Mesenteric fat pad (tissue), 1 donor: ENCODE data around the gene LLCFC1. TPM values are rescaled to one million over a fixed set of nuclear protein-coding genes. Genes with fewer than 3 reads are reported as not detected.
"Not testable (repeated sequence)": the region's sequence is repeated elsewhere in the genome, so short reads cannot be mapped to it uniquely, and the experiment has no call there.

Source experiments
- DNase-seq: peaks from one replicate; pipeline ENCODE4 v3.0.0-alpha.2; 2020; ENCODE audit warnings: low spot score
- total RNA-seq: library from RNA; stranded (reverse); fragmentation: NEBNext Ultra II Directional; extraction: Animal tissue kit (Norgen Biotek cat#: 25700); gene quantifications from one replicate; pipeline ENCODE4 v1.2.1, GENCODE V29; 2021
- donor health status: DM: yes; HTN: yes; CAD: no.

LLCFC1 gene
- total RNA-seq, 1 donor from 2014 or later, result not detected

GRCh38 chr7:142941541-142941940, 2.3 kb downstream of the LLCFC1 start:
- DNase-seq, result no peak

- no peak for DNase-seq
These were observed 3.5 kb downstream of the LLCFC1 start for GRCh38 chr7:142942746-142943145.

GRCh38 chr7:142943706-142944268, 4.5 kb downstream of the LLCFC1 start:
- DNase-seq, result no peak

- DNase-seq, result no peak
These were observed 5.7 kb downstream of the LLCFC1 start for GRCh38 chr7:142945001-142945400.

GRCh38 chr7:142948603-142949002, 9.3 kb downstream of the LLCFC1 start:
- DNase-seq, result no peak

- no peak for DNase-seq
These were observed 11.0 kb downstream of the LLCFC1 start for GRCh38 chr7:142950235-142950634.

- no peak for DNase-seq
These were observed 15.5 kb downstream of the LLCFC1 start for GRCh38 chr7:142954680-142955268.

GRCh38 chr7:142956951-142957623, 17.8 kb downstream of the LLCFC1 start:
- DNase-seq, result no peak

GRCh38 chr7:142957723-142958122, 18.4 kb downstream of the LLCFC1 start:
- no peak for DNase-seq

- DNase-seq, result no peak
These were observed 19.9 kb downstream of the LLCFC1 start for GRCh38 chr7:142959202-142959601.

GRCh38 chr7:142960955-142961512, 21.8 kb downstream of the LLCFC1 start:
- DNase-seq, result no peak

GRCh38 chr7:142961595-142961972, 22.3 kb downstream of the LLCFC1 start:
- no peak for DNase-seq

GRCh38 chr7:142961973-142962926, 23.0 kb downstream of the LLCFC1 start, which contains the start of gene KEL:
TSS of gene KEL (minus strand) at chr7:142962363. CDS start at chr7:142962206, 157 bp downstream.
- no peak for DNase-seq

GRCh38 chr7:142962991-142963390, 23.7 kb downstream of the LLCFC1 start:
- no peak for DNase-seq

- DNase-seq, result no peak
These were observed 24.7 kb downstream of the LLCFC1 start for GRCh38 chr7:142963993-142964392.

- DNase-seq, result no peak
These were observed 25.4 kb downstream of the LLCFC1 start for GRCh38 chr7:142964502-142965246.

GRCh38 chr7:142968229-142968628, 28.9 kb downstream of the LLCFC1 start:
- no peak for DNase-seq

GRCh38 chr7:142969183-142969582, 29.9 kb downstream of the LLCFC1 start:
- no peak for DNase-seq

GRCh38 chr7:142974626-142975025, 35.3 kb downstream of the LLCFC1 start:
- no peak for DNase-seq

- not testable (repeated sequence) for DNase-seq
These were observed 39.1 kb downstream of the LLCFC1 start for GRCh38 chr7:142978402-142978801.

- DNase-seq, result no peak
These were observed 44.5 kb downstream of the LLCFC1 start for GRCh38 chr7:142983825-142984224.
